Suprapubic skin (tissue), 4 donors: ENCODE data around the gene RIT1.

Experiments
- CTCF ChIP-seq, 2 donors: fragments of 200-600 bp in 1 of 2; fragments of 450-650 bp in 1 of 2; sonication (generic) in 1 of 2; IDR thresholded peaks; one replicate each; pipeline ENCODE4 v1.5.1; 2016 to 2019; ENCODE audit warnings: antibody characterized with exemption in 2 of 2, mild to moderate bottlenecking in 1 of 2, moderate library complexity in 1 of 2
- POLR2A ChIP-seq, 2 donors: fragments of 450-650 bp; IDR thresholded peaks; one replicate each; pipeline ENCODE4 v1.6.1; 2017; ENCODE audit warnings: antibody characterized with exemption in 2 of 2, mild to moderate bottlenecking in 2 of 2, moderate library complexity in 2 of 2
- POLR2AphosphoS5 ChIP-seq, 3 donors: sonication (generic); formaldehyde crosslinking; IDR thresholded peaks; one replicate each; pipeline ENCODE4 v1.6.1; 2017; ENCODE audit warnings: antibody characterized with exemption in 3 of 3

DNA sequence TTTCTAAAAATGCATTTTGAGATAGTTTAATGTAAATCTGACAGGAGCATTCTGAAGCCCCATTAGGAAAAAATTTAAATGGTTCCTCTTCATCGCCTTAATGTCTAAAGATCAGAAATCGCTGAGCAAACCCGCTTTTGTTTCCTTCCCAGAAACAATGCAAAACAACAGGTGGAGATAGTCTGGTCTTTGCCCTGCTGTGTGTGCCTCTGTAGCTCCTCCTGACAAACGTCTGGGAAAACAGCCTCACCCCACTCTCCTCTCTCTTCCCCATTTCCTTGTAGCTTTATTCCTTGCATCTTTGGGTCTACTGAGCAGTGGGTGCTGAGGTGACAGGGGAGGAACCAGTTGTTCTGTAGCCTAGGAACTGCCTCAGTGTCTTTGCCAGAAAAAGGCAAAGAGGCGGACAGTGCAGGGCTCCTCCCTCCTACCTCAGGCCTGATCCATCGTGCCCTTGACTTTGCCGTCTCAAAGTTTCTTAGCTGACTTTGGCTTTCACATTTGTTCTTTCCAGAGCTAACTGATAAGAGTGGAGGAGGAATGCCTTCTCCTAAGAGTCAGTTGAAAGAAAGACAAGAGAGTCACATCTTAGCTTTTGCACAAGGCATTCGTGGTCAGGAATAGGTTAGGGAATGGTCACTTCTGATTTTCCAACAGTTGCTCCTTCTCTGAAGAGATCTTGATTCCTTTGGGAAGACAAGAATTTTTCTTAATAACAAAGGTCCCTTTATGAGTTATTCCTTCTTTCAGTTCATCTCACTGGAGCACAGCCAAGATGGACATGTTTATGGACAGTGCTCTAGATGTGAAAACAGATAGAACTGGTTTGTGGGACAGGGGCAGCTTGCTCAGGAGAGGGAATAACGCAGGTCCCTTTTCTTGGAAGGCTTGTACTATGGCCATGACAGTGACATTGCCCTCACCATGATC is 26.9 kb downstream of the RIT1 start:
- TF ChIP-seq CTCF (IDR thresholded peaks at IDR 0.05): no peak
- TF ChIP-seq POLR2A (IDR thresholded peaks at IDR 0.05): no peak
- TF ChIP-seq POLR2AphosphoS5 (IDR thresholded peaks at IDR 0.05): no peak
